Epithelial cell of esophagus (primary cell): ENCODE results near the gene SKI.
"Not testable (repeated sequence)": the region's sequence is repeated elsewhere in the genome, so short reads cannot be mapped to it uniquely, and the experiment has no call there.

ENCODE experiments used
- DNase-seq: peaks from one replicate; pipeline ENCODE4 v3.0.0; 2010; ENCODE audit warnings: low read depth
- H3K4me3 ChIP-seq: 2 replicates; pipeline ENCODE4 v1.5.1; 2011; ENCODE audit warnings: mild to moderate bottlenecking, low read length, control low read depth
- CTCF ChIP-seq: IDR thresholded peaks from 2 replicates; pipeline ENCODE4 v1.5.1; 2011; ENCODE audit warnings: low read depth, mild to moderate bottlenecking, low read length, control low read depth, inconsistent platforms; ENCODE audit not compliant: insufficient read depth; ENCODE audit errors: missing control alignments

Gene SKI

GRCh38 chr1:2290595-2291510, 62.7 kb downstream of the SKI start:
- H3K4me3 ChIP-seq, result no peak overlapping the region
- no peak for TF ChIP-seq CTCF
- peak; percentile 92 for DNase-seq

DNA sequence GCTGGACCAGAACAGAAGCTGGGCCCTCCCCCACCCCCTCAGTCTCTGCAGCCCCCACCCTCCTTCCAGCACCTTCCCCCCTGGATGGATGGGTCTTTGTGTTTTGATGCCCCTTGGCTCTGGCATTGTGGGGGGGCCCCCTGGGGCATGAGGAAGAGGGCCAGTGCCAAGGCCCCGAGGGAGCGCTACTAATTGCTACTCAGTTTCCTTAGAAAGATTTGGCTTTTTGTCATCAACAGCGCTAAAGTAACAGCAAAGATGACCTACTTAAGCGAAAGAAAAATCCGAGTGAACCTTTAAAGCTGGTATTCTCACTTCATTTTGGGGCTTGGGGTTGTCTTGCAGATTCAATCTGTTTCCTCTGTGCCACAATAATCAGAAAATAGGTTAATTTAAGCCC, 63.5 kb downstream of the SKI start:
- no peak for DNase-seq
- no peak for TF ChIP-seq CTCF
- no peak overlapping the region for H3K4me3 ChIP-seq

DNA sequence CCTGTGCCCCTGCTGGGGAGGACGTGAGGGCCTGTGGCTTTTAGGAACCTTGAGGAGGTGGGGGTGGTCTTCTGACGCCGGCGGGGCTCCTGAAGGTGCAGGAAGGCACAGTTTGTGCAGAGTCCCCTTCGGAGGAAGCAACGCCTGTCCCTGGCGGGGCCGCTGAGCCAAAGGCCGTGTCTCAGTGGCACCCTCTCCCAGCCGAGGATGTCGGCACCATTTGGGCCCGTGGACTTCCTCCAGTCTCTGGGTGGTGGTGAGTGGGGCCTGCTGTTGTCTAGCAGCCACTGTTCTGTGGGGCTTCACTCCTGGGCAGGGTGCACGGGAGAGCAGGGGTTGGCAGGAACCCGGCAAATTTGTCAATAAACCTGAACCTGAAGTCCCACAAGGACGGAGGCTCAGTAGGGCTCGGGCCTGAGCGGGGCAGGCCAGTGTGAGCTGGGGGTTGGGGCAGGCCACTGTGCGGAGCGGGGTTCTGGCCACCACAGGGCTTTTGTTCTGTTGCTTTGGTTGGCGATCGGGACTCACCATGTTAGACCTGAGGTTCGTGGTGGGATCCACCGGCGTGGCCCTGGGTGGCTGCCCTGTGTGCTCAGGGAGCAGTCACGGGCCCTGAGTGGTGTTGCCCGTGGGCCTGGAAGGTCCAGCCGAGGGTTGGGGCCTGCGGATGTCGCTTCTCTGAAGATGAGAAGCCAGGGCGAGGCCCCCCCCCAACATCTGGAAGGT, 64.8 kb downstream of the SKI start:
- no peak overlapping the region for H3K4me3 ChIP-seq
- DNase-seq, result no peak
- TF ChIP-seq CTCF, result no peak

DNA sequence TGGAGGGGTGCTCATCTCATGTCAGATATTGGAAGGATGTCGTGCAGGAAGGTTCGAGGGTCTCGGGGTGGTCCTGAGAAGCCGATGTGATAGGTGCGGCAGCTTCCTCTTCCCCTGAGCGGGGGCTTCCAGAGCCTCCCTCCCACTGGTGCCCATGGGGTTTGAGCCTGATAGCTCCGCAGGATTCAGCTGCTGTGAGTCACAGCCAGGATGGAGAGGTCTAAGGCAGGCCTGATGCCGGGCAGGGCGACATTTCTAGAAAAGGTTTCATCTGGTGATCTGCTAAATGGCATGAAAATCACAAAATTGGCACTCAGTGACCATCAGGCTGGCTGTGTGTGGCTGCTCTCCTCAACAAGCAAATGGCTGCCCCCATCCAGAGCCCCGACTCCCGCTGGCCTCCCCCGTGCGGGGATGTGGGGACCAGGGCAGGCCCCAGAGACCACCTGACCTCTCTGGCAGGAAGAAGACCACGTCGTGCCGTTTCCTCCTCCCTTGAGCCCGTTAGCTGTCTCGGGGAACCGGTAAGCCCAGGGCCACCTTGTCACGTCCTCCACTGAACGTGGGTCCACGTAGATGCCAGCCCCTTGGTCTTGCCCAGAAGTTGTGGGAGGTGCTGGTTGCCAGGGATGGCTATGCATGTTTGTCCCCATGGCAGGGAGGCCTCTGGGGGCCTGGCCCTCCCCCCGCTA, 66.1 kb downstream of the SKI start:
- DNase-seq, result no peak
- H3K4me3 ChIP-seq, result no peak overlapping the region
- no peak for TF ChIP-seq CTCF

- TF ChIP-seq CTCF, result no peak
- DNase-seq, result no peak
- H3K4me3 ChIP-seq, result no peak overlapping the region
Measured at GRCh38 chr1:2294725-2295078, 66.6 kb downstream of the SKI start.

DNA sequence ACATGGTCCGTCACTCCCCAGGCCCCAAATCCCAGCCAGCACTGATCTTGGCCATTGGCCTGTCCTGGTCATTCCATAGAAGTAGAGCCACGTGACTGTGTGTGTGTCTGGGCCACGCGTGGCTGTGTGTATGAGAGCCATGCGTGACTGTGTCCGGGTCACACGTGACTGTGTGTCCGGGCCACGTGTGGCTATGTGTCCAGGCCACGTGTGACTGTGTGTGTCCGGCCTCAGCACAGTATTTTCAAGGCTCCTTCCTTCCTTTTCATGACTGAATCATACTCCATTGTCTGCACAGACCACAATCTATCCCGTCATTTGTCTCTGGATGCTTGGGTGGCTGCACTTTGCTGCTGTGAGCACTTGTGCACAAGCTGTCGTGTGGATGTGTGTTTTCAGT, 67.4 kb downstream of the SKI start:
- DNase-seq, result no peak
- no peak for TF ChIP-seq CTCF
- H3K4me3 ChIP-seq, result no peak overlapping the region

GRCh38 chr1:2296211-2296610, 68.1 kb downstream of the SKI start:
- H3K4me3 ChIP-seq, DNase-seq: not testable (repeated sequence)
